ENCODE measurements around the gene PYHIN1.

- TF ChIP-seq SIN3A (IDR thresholded peaks at IDR 0.05; ENCODE audit: borderline replicate concordance, insufficient read depth, low read length) (no peak), TAF1 (IDR thresholded peaks at IDR 0.05; ENCODE audit: borderline replicate concordance, insufficient read depth, low read length) (no peak), POLR2AphosphoS5 (IDR thresholded peaks at IDR 0.05; ENCODE audit: low read depth, low read length) (no peak)
Measured at GRCh38 chr1:158998037-158998780, 66.9 kb downstream of the PYHIN1 start.

Data from PFSK-1 (cell line).